GM18520 (cell line): ENCODE results near the gene NDUFS3.

ENCODE experiments used
- ATAC-seq: cut with Tn5 transposase; IDR thresholded peaks from one replicate; pipeline ENCODE4 v1.9.1; 2021; ENCODE audit not compliant: unreplicated experiment

NDUFS3 gene

GRCh38 chr11:47631473-47631872 is 52.6 kb downstream of the NDUFS3 start:
- no peak for ATAC-seq
